Measurements from ENCODE around the gene LNX1. TPM values are rescaled to one million over a fixed set of nuclear protein-coding genes. Genes with fewer than 3 reads are reported as not detected.

The LNX1 gene
- total and polyA plus RNA-seq, 10 of the 15 experiments (the other 5 are each of a cell fraction or from before 2014, with no cell fraction given), result 0.72 to 1.4 (median 1.0) TPM

GRCh38 chr4:53537606-53538005 is 53.7 kb downstream of the LNX1 start:
- no peak overlapping the region for H3K4me3 ChIP-seq
- ChIA-PET CTCF (interaction anchor here (1.4 kb wide), 1 partner anchor 9 kb away, joined by 5 read pairs; no protein-coding TSS in a partner anchor), SMC1A (ENCODE audit: uncharacterized antibody, unreplicated experiment) (interaction anchor here (1.7 kb wide), 1 partner anchor 10 kb away, joined by 4 read pairs; no protein-coding TSS in a partner anchor), POLR2A (no interaction called here), RAD21 (ENCODE audit: unreplicated experiment) (no interaction called here)
- no peaks in the 10 kb centered on the region for H3K4me1 ChIP-seq (ENCODE audit: control insufficient read depth, insufficient read depth, low read length)
- H3K27ac ChIP-seq (ENCODE audit: control insufficient read depth, insufficient read depth), result no peak overlapping the region
- no peaks in the 10 kb centered on the region for H3K79me2 ChIP-seq (ENCODE audit: control insufficient read depth, insufficient read depth, low read length)
- 36% methylated on average over 3 of the region's 3 CpGs for WGBS (ENCODE audit: insufficient coverage, insufficient replicate concordance, low lambda C conversion rate, missing lambda C conversion rate)
- intact Hi-C loops (cut with micrococcal nuclease; ENCODE audit: unreplicated experiment), result no loop called here
- no peak overlapping the region for H3K4me2 ChIP-seq (ENCODE audit: control insufficient read depth, insufficient read depth)
- H3K9ac ChIP-seq (ENCODE audit: control insufficient read depth, insufficient read depth, low read length), result no peak overlapping the region
- in situ Hi-C loops (cut with MboI), result no loop called here
- no peaks in the 10 kb centered on the region for H4K20me1 ChIP-seq (ENCODE audit: control insufficient read depth, insufficient read depth)
- FAIRE-seq (no peak), DNase-seq (ENCODE audit: low read depth, low spot score) (no peak), ATAC-seq (no peak)
- H3K36me3 ChIP-seq (ENCODE audit: control insufficient read depth in 2 of 2, insufficient read depth in 2 of 2, low read length in 1 of 2), result no peaks in the 10 kb centered on the region
- no TSS peak for BruUV-seq (replicated peaks)
- H2AFZ ChIP-seq (ENCODE audit: control insufficient read depth, low read depth, low read length), result no peak overlapping the region
- no peaks in the 10 kb centered on the region for H3K27me3 ChIP-seq (replicated peaks in 1 of 2; ENCODE audit: control insufficient read depth in 2 of 2, insufficient read depth in 2 of 2, low read length in 1 of 2)
- no peaks in the 10 kb centered on the region for H3K9me3 ChIP-seq (replicated peaks; ENCODE audit: control insufficient read depth, insufficient read depth, low read length)
- TF ChIP-seq SIN3A (IDR thresholded peaks at IDR 0.05; ENCODE audit: low read depth, low read length), result no peak
- no peak for TF ChIP-seq ASH2L (IDR thresholded peaks at IDR 0.05; ENCODE audit: borderline replicate concordance, low read depth)
- TF ChIP-seq IKZF1 (conservative IDR thresholded peaks at IDR 0.05), result no peak
- no peak for TF ChIP-seq MXI1 (IDR thresholded peaks at IDR 0.05; ENCODE audit: low read depth, low read length)
- TF ChIP-seq, protein P1, sequence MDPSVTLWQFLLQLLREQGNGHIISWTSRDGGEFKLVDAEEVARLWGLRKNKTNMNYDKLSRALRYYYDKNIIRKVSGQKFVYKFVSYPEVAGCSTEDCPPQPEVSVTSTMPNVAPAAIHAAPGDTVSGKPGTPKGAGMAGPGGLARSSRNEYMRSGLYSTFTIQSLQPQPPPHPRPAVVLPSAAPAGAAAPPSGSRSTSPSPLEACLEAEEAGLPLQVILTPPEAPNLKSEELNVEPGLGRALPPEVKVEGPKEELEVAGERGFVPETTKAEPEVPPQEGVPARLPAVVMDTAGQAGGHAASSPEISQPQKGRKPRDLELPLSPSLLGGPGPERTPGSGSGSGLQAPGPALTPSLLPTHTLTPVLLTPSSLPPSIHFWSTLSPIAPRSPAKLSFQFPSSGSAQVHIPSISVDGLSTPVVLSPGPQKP (IDR thresholded peaks at IDR 0.05; ENCODE audit: low read depth, low read length), result no peak
- no peak for TF ChIP-seq ZNF592 (IDR thresholded peaks at IDR 0.05)
- TF ChIP-seq TCF12 (IDR thresholded peaks at IDR 0.05; ENCODE audit: low read depth, low read length), result no peak
- no peak for TF ChIP-seq KAT2A (conservative IDR thresholded peaks at IDR 0.05; ENCODE audit: control insufficient read depth, low read depth, low read length)
- no peak for TF ChIP-seq GABPA (IDR thresholded peaks at IDR 0.05; ENCODE audit: low read depth)
- TF ChIP-seq HDAC2 (IDR thresholded peaks at IDR 0.05), result no peak
- no peak for TF ChIP-seq CBX5 (IDR thresholded peaks at IDR 0.05; ENCODE audit: low read depth)
- no peak for TF ChIP-seq BHLHE40 (IDR thresholded peaks at IDR 0.05; ENCODE audit: borderline replicate concordance in 1 of 2, low read depth in 2 of 2, low read length in 1 of 2)
- no peak for TF ChIP-seq SRF (IDR thresholded peaks at IDR 0.05; ENCODE audit: low read depth in 2 of 2, low read length in 2 of 2)
- no peak for TF ChIP-seq BCL3 (IDR thresholded peaks at IDR 0.05; ENCODE audit: borderline replicate concordance, insufficient read depth, low read depth, low read length, poor library complexity, severe bottlenecking)
- TF ChIP-seq, protein P2, sequence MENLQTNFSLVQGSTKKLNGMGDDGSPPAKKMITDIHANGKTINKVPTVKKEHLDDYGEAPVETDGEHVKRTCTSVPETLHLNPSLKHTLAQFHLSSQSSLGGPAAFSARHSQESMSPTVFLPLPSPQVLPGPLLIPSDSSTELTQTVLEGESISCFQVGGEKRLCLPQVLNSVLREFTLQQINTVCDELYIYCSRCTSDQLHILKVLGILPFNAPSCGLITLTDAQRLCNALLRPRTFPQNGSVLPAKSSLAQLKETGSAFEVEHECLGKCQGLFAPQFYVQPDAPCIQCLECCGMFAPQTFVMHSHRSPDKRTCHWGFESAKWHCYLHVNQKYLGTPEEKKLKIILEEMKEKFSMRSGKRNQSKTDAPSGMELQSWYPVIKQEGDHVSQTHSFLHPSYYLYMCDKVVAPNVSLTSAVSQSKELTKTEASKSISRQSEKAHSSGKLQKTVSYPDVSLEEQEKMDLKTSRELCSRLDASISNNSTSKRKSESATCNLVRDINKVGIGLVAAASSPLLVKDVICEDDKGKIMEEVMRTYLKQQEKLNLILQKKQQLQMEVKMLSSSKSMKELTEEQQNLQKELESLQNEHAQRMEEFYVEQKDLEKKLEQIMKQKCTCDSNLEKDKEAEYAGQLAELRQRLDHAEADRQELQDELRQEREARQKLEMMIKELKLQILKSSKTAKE (IDR thresholded peaks at IDR 0.05; ENCODE audit: low read depth, poor library complexity, severe bottlenecking), result no peak
- no peak for TF ChIP-seq RB1 (IDR thresholded peaks at IDR 0.05; ENCODE audit: borderline replicate concordance)

Measured in GM12878 (cell line).